NCI-H2227 treated with DMSO at 0.1 percent for 48 hours (cell line): ENCODE results near the gene NDUFAF8.
A peak's percentile ranks its signal among the peaks of the same experiment; 100 is the strongest.

Experiments used
- DNase-seq: peaks from one replicate; lab custom pipeline; 2025; lab: John Stamatoyannopoulos, UW

NDUFAF8 gene

DNA sequence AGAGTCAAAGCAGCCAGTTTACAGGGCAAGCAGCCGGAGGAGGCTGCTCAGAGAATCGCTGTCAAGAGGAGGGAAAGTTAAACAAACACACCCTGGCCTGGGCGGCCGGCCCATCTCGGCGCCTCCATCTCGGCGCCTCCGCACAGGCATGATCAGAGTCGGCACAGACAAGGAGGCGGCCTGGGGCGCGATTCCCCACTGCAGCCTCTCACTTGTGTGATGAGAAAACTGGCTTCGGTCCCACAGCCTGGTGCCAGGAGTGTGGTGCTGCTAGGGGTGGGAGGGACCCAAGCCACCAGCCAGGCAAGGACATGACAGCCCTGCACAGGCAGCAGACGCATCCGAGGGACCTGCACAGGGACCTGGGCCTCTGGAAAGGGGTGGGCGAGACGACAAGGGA lies 38.3 kb downstream of the NDUFAF8 start:
- no peak for DNase-seq

DNA sequence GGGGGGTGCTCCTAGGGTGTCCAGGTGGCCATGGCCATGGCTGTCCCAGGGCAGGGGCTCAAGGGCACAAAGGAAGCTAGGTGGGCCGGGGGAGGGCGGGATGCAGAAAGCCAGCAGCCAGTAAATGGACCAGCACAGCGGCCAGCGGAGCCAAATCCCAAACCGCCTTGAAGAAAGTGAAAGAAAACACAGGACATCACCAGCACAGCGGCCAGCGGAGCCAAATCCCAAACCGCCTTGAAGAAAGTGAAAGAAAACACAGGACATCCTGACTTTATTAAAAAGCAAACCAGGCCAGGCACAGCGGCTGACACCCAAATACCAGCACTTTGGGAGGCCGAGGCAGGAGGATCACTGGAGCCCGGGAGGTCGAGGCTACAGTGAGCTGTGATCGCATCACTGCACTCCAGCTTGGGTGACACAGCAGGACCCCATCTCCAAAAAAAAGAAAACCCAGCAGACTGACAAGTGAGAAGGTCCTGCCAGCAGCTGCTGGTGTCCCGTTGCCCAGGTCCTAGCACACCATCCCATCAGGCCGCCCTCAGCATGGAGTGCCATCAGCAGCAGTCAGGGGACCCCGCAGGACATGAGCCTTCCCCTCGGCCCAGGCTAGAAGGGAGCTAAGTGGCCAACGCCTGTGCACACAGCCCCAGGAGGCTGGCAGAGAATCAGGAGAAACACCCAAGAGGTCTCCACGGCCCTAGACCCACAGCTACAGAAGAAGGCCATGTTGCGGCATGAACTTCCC lies 39.0 kb downstream of the NDUFAF8 start:
- DNase-seq = no peak

DNA sequence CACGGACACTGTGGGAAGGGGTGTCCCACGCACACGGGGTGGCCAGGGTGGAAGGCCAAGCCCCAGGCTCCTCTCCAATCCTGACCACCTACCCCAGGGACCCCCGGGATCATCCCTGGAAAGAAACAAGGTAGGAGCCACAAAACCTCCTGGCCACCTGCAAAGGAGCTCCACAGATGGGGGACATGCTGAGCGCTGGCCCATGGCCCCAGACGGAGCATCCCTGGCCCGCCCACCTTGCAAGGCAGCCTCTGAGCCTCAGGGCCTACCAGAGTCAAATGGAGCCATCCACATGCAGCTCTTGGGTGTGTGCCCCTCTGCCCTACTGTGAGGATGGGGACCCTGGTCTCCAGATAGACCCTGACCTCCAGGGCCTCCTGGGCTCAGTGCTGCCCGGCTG lies 39.7 kb downstream of the NDUFAF8 start:
- DNase-seq = no peak

DNA sequence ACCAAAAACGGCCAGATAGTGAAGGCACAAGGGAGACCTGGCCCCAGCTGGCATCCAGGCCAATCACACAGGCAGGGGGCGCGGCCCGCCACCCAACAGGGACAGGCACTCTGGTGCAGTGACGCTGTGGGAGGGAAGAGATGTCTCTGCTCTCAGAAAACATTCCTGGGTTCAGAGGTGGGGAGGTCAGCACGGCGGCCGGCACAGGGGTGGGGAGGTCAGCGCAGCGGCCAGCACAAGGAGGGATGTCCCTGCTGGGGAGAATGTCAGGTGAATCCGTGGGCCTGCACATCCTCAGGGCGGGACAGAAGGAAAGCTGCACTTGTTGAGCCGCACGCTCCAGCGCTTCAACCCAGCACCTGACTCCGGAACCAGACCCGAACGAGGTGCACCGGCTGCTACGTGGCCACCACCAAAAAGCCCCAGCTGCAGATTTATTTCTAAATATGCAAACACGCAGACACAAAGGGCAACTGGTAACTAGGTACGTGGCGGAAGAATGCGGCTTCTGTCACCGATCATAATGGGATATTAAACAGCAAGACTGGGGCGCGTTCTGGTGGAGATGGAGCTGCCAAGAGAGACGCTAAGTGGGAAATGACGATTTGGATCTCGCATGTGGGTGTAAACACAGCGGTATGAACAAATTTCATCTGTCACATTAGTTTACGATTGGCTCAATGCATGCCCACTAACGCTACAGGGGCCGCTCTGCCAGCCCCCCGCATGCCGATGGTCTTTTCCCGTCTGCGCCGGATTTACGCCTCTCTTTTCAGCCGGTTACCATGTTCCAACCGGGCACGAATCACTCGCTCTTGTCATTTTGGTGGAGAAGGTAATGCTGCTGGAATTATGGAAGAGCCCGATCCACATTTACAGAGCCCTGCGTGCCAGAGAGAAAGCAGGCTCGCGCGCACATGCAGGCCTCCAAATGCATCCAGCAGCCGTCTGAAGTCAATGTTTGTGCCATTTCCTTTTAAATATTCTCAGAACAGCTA lies 40.5 kb downstream of the NDUFAF8 start:
- DNase-seq = no peak

DNA sequence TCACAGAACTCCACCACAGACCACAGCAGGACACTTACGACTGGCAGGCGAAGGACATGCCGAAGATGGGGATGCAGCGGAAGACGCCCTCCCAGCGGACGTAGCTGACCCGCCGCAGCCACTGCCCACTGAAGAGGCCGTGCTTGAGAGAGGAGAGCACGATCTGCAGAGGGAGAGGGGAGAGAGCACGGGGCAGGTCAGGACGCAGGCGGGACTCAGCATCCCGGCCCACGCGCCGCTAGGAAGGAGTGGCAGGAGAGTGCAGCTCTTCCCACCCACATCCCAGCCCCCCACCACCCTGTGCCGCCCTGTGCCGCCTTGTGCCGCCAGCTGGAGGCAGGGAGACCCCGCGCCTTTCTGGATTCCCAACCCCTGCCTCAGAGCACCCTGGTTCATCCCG lies 41.5 kb downstream of the NDUFAF8 start:
- no peak for DNase-seq

DNA sequence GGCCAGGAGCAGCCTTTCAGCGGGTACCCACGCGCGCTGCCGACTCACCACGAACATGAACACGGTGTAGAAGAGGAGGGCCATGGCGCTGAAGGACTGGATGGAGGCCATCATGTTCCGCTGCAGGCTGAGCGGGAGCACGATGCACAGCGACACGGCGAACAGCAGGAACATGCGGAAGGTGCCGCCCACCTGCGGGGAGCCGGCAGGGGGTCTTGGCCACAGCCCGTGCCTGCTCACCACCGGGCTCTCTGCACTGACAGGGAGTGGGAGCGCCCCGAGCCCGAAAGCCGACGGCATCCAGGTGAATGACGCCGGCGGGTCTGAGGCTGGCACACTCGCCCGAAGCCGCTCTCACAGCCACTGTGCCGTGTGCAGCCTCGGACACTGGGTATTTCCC lies 43.0 kb downstream of the NDUFAF8 start:
- no peak for DNase-seq

DNA sequence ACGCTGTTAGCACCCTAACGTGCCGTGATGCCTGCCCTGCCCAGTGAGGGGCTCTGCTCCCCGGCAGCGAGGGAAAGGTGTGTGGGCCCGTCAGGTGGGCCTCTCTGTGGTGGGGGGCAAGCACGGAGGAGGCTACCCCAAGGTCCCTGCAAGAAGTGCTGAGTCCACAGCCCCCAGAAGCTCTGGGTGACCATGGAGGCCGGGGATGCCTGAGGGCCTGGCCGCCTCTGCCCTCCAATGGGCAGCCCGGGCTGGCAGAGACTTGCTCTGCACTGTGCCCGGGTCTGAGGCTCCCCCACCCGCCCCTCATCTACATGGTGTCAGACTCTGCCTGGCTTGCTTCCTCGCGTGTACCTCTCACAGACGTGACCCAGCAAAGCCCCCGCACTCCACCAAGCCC lies 43.8 kb downstream of the NDUFAF8 start:
- no peak for DNase-seq

DNA sequence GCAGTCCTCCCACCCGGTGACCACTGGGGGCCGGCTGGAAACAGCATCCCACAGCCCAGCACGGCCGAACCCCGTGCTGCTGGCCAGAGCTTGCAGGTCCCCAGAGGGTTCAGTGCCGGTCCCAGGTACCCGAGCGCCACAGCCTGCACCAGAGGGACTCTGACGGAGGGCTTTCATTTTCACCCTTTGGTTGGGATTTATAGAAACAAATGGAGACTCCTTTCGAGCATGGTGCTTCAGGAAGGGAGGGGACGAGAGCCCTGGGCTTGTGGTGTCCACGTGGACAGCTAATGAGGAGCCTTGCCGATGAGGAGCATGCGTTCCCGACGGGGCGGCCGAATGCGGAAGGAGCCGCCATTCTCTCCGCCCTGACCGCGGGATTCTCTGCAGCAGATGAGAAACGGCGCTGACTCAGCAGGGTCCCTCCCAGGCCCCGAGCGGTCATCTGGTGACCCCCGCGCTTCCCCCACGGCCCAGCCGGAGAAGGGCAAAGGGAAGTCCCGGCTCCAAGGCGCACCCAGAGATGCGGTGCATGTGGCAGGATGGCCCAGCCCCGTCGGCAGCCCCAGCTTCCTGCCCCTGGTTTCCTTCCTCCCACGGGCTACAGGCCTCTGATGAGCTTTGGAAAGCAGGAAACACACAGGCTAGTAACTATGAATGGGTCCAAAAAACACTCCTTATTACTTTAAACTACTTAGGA lies 46.2 kb downstream of the NDUFAF8 start:
- peak; percentile 63 for DNase-seq

DNA sequence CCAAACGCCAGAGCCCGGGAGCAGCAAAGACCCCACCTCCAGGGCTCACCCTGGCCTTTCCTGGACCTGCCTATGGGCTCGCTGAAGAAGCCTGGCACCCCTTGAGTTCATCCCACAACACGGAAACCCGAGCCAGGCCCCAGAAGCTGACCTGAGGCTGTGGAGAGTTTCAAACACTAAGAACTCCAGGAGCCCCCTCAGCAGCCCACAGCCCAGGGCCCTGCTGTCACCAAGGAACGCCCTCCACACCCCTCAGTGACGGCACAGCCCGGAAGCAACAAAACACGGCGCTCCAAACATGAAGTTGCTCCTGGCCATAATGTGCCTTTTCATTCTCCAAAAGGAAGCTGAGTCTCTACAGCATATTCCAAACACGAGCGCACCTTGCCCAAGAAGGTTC lies 46.8 kb downstream of the NDUFAF8 start:
- DNase-seq = no peak

DNA sequence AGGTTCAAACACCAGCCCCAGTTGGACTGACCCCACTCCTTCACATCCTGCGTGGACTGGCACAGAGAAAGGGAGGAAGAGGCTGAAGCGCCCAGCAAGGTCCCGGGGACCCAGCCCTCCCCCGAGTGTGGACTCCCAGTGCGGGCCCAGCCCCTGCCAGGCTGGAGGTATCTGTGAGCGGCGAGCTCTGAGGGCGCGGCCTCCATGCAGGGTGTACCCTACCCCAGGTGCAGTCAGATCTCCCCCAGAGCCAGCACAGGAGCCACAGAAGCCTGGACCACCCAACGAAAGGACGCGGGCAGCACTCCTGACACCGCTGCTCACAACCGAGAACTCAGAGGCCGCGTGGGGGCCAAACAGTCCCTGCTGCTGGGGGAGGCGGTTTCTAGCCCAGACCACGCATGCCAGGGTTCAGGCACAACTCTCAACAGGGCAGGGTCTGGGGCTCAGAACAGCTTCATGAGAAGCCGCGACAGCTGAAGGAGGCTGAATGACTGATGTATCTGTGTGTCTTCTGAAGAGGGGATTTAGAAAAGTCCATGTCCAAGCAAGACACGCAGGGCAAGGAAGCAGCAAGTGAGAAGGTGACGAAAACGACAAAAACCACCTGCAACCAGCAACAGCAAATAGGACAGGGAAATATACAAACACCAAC lies 47.5 kb downstream of the NDUFAF8 start:
- no peak for DNase-seq

DNA sequence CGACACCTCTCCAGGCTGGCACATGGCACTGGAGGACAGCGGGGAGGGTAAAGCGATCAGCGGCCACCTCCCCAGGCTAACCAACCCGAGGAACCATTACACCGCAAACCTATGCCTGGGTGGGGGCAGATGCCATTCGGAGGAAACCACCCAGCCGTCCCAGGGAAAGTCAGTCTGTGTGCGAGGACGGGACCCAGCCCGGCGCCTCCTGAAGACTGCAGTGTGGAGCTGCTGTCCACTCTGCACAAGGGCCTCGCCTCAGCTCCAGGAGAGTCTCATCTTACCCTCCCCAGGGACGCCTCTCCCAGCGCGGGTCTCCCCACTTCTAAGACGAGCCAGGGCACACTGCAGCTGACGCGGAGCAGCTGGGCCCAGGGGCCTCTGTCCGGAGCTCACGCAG lies 48.0 kb downstream of the NDUFAF8 start:
- DNase-seq = no peak

DNA sequence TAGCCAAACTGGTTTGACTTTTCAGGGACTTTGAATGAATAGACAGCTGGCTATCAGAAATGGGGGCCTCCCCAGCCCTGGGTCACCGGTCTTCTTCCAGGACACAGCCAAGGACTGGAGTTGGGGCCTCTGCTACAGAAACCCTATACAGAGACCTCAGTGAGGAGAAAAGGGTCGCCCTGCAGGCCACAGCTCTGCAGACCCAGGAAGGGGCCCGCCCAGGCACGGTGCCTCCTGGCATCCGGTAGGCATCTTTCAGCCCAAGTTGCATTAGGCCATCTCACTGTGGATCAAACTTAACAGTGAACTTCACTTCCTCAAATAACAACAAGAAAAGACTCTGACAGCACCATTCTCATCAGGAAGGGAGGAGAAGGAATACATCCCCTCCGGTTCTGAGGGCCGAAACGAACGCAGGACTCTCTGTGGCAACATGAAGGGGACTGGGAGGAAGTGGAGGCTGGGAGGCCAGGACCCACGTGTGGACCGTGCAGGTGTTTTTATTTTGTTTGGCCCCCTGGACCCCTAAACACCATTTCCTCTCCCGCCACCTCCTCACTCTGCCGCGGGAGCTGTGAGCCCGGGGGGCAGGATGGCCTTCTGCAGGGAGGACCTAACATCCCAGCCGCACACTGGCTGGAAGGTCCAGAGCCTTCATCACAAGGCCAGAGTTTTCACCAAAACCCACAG lies 48.8 kb downstream of the NDUFAF8 start:
- no peak for DNase-seq

DNA sequence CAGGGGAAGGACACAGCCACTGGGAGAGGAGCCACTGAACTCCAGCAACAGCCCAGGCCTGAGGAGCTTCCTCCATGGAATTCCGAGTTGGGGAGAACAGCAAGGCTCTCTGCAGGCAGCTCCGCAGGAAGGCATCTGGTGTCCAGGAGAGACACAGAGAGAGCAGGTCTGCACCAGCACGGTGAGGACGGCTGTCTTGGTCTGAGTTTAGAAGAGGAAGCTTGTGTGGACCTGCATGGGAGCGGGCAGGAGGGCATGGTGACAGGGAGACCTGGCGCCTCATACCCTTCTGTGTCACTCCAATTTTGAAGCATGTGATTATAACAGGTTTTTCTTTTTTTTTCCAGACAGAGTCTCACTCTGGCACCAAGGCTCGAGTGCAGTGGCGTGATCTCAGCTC lies 49.6 kb downstream of the NDUFAF8 start:
- no peak for DNase-seq

DNA sequence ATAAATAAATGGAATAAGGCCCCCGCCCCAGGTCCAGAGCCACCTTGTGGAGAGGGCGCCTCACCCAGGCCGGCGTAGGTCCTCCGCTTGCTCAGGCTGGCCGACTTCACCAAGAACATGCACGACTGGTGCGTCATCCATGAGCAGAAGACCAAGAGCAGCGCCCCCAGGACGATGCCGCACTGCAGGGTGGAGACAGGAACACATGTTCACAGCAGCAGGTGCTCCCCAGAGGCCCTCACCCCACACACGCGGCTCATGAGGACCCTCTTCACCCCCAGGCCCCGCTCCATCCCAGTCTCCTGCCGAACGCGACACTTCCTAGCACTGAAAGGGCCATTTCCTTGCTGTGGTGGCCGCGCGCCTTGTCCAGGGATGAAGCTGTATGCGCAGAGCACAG lies 50.5 kb downstream of the NDUFAF8 start:
- DNase-seq = no peak

DNA sequence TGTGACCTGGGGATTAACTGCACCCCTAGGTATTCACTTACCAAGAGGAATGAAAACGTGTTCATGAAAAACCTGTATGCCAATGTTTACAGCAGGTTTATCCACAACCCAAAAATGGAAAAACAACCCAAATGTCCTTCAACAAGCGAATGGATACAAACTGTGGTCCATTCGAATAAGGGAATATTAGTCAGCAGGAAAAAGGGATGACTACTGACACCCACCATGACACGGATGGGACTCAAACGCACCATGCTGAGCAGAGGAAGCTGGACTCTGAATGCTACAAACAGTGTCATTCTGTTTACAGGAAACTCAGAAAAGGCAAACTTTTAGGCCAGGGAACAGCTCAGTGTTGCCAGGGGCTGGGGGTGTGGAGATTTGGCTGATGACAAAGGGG lies 51.1 kb downstream of the NDUFAF8 start:
- no peak for DNase-seq
